ENCODE results near the gene GLT6D1. TPM values are rescaled to one million over a fixed set of nuclear protein-coding genes. Genes with fewer than 3 reads are reported as not detected.

GLT6D1 gene
- total RNA-seq, 1 donor from 2014 or later, result not detected

DNA sequence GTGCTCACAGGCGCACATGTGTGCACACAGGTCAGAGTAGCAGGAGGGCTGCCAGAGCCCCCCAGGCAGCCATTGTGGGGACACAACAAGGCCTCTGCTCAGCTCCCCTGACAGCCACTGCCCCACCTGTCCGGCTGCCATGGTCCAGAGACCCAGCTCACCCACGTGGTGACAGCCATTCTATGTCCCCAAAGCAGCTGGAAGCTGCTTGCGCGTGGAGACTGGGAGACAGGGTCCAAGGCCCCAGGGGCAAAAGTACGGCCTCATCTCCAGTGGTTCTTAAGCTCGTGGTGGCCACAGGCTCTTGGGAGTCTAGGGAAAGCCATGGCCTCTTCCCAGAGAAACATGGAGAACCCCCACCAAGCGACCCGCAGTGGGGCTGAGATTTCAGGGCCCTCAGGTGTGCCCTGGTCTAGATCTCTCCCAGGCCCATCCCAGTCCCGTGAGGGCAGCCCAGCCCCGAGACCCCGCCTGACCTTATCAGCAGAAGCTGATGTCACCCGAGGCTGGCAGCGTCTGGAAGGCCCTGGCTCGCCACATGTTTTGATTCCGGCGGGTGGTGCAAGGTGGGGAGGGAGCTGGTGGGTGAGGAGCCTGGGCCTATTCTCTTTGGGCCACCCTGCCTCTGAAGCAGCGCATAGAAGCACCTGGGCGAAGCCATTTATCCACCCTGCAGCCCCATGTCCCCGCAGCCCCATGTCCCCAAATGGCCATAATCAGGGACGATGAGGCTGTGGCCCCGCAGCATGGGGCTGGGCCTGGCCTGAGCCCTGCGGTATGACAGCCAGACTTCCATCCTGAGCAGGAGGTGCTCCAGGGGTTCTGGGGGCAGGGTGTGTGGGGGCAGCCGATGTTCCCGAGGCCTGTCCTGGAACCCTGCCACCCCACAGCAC lies 31.7 kb downstream of the GLT6D1 start:
- H3K27me3 ChIP-seq (ENCODE audit: low read depth), result peaks cover 57% of the 10 kb centered on the region
- peaks cover 3% of the 10 kb centered on the region for H3K4me1 ChIP-seq
- no peaks in the 10 kb centered on the region for H3K36me3 ChIP-seq
- no peak overlapping the region for H3K27ac ChIP-seq (replicated peaks)
- TF ChIP-seq, protein P1, sequence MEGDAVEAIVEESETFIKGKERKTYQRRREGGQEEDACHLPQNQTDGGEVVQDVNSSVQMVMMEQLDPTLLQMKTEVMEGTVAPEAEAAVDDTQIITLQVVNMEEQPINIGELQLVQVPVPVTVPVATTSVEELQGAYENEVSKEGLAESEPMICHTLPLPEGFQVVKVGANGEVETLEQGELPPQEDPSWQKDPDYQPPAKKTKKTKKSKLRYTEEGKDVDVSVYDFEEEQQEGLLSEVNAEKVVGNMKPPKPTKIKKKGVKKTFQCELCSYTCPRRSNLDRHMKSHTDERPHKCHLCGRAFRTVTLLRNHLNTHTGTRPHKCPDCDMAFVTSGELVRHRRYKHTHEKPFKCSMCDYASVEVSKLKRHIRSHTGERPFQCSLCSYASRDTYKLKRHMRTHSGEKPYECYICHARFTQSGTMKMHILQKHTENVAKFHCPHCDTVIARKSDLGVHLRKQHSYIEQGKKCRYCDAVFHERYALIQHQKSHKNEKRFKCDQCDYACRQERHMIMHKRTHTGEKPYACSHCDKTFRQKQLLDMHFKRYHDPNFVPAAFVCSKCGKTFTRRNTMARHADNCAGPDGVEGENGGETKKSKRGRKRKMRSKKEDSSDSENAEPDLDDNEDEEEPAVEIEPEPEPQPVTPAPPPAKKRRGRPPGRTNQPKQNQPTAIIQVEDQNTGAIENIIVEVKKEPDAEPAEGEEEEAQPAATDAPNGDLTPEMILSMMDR (IDR thresholded peaks at IDR 0.05; ENCODE audit: borderline replicate concordance), result no peak
- intact Hi-C loops (cut with micrococcal nuclease), result no loop called here
- H3K4me3 ChIP-seq, result no peak overlapping the region
- H3K9me3 ChIP-seq (replicated peaks), result no peaks in the 10 kb centered on the region
- peak; percentile 11 for DNase-seq

DNA sequence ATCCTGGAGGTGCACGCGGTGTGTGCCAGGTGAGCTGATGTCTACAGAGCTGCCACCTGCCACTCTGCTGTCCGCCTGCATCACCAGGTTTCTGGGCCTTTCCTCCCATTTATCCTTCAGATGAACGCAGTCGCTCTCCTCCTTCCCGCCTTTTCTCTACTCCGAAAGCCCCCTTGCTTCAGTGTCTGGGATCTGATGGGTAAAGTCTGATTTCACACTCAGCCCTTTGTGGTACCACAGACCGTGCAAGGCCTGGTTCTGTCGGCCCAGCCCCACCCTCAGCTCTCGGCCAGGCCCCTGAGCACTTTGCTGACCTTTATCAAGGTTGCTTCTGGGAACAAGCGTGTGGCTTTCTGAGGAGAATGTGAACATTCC lies 32.5 kb downstream of the GLT6D1 start:
- peaks cover 3% of the 10 kb centered on the region for H3K4me1 ChIP-seq
- intact Hi-C loops (cut with micrococcal nuclease), result no loop called here
- H3K4me3 ChIP-seq, result no peak overlapping the region
- no peak for DNase-seq
- H3K36me3 ChIP-seq, result no peaks in the 10 kb centered on the region
- no peaks in the 10 kb centered on the region for H3K9me3 ChIP-seq (replicated peaks)
- H3K27me3 ChIP-seq (ENCODE audit: low read depth), result peaks cover 56% of the 10 kb centered on the region
- TF ChIP-seq, protein P1 (IDR thresholded peaks at IDR 0.05; ENCODE audit: borderline replicate concordance), result no peak
- H3K27ac ChIP-seq (replicated peaks), result no peak overlapping the region

DNA sequence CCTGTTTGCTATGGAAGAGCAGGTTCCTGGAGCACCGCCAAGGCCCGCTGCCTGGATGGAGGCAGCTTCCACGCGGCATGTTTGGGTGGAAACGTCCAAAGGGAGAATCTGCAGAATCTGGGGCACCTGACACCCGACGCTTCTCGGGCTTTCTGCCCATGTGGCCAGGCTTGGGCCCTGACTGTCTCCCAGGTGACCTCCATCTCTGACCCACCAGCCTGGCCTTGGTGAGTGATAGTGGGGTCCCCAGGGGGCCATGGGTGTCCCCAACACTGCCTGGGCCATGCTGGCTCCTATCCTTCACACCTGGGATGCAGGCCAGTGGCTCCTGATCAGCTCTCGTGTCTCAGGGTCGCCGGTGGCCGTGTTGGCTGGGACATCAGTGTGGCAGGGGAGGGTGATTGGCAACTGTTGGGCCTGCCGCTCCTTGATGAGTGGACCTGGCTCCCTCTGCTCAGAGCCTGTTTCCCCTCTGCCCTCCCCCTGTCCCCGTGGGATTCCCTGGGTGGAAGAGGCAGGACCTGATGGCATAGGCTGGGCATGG lies 34.0 kb downstream of the GLT6D1 start:
- DNase-seq, result no peak
- Histone ChIP-seq H3K36me3 (no peaks in the 10 kb centered on the region), H3K9me3 (replicated peaks) (no peaks in the 10 kb centered on the region), H3K4me3 (no peak overlapping the region), H3K27ac (replicated peaks) (no peak overlapping the region), H3K27me3 (ENCODE audit: low read depth) (peaks cover 56% of the 10 kb centered on the region), H3K4me1 (peaks cover 3% of the 10 kb centered on the region)
- intact Hi-C loops (cut with micrococcal nuclease), result no loop called here
- TF ChIP-seq, protein P1 (IDR thresholded peaks at IDR 0.05; ENCODE audit: borderline replicate concordance), result no peak

DNA sequence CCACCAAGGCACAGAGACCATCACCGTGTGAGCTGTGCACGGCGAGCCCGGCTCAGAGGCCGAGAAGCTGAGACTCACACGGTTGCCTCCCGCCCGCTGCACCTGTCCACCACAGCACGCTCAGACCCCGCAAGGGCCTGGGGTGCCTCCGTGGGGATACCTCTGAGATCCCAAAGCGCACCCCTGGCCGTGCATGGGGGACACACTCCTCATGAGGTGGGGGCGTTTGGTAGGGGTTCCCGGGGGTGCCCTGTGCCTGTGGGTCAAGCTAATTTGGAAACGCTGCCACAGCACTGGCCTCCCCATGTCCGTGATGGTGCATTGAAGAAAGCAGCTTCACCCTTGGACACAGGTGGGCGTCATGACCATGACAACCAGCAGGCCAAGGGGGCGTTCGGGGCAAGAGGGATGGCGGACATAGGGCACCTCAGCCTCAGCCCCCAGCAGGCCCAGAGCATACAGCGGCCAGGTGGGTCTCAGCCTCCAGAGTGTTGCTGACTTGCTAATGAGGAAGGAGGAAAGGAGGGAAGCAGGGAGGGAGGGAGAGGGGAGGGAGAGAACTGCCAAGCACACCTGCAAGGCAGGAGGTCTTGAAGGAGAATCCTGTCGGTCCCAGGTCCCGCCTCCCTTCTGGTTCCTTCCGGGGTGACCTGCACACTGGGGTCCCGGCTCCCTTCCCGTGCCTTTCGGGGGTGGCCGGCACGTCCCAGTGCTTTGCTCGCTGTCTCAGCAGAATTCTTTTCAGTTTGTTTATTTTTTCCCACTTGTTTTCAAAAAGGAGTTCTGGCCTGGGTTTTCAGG lies 34.7 kb downstream of the GLT6D1 start:
- intact Hi-C loops (cut with micrococcal nuclease), result no loop called here
- Histone ChIP-seq H3K36me3 (no peaks in the 10 kb centered on the region), H3K27ac (replicated peaks) (no peak overlapping the region), H3K4me3 (no peak overlapping the region), H3K27me3 (ENCODE audit: low read depth) (peaks cover 60% of the 10 kb centered on the region), H3K4me1 (peaks cover 3% of the 10 kb centered on the region), H3K9me3 (replicated peaks) (no peaks in the 10 kb centered on the region)
- TF ChIP-seq, protein P1 (IDR thresholded peaks at IDR 0.05; ENCODE audit: borderline replicate concordance), result no peak
- DNase-seq, result peak; percentile 6

DNA sequence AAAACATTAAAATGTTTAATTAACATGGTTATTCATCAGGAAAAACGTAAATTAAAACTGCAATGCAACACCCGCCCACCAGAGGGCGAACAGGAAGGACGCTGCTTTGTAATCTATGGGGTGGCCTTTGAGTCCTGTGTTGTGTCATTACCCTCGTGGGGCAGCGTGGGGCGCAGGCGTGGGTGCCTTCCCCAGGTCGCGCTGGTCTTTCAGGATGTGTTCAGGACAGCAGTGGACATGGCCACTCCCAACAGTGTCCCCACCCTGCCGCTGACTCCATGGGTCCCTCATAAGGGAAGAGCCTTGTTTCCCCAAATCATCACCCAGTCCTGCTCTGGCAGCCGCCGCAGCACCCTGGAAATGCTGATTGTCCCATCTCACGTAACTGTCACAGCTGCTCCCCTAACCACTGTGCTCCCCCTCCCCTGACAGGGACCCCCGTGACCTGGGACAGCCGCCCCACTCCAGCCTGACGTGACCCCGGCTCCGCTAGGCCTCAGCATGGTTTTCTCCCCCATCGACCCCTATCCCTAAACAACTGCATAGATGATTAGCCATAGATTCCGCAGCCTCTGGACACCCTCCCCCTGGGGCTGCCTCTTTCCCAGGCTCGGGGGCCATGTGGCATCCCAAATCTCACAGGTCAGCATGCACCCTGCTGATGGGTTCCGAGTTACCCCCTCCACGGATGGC lies 36.4 kb downstream of the GLT6D1 start:
- Histone ChIP-seq H3K27me3 (ENCODE audit: low read depth) (peaks cover 61% of the 10 kb centered on the region), H3K36me3 (no peaks in the 10 kb centered on the region), H3K4me3 (no peak overlapping the region), H3K9me3 (replicated peaks) (no peaks in the 10 kb centered on the region), H3K4me1 (peaks cover 3% of the 10 kb centered on the region), H3K27ac (replicated peaks) (no peak overlapping the region)
- TF ChIP-seq, protein P1 (IDR thresholded peaks at IDR 0.05; ENCODE audit: borderline replicate concordance), result peak; percentile 80
- peak; percentile 14 for DNase-seq
- intact Hi-C loops (cut with micrococcal nuclease), result no loop called here

All from left ventricle myocardium inferior (tissue), 1 donor.